Fibroblast of villous mesenchyme (primary cell): ENCODE measurements around the gene MBLAC1. TPM values are rescaled to one million over a fixed set of nuclear protein-coding genes. Genes with fewer than 3 reads are reported as not detected.
A peak's percentile ranks its signal among the peaks of the same experiment; 100 is the strongest.

Experiments used
- DNase-seq: peaks from one replicate; pipeline ENCODE4 v3.0.0-alpha.2; 2010; ENCODE audit warnings: low read depth
- H3K4me3 ChIP-seq: 2 replicates; pipeline ENCODE4 v1.5.1; 2011; ENCODE audit warnings: low read depth, mild to moderate bottlenecking, low read length
- CTCF ChIP-seq: IDR thresholded peaks from 2 replicates; pipeline ENCODE4 v1.5.1; 2012; ENCODE audit warnings: low read depth, mild to moderate bottlenecking, low read length; ENCODE audit not compliant: insufficient read depth
- total RNA-seq: library from RNA; depleted of rRNA; stranded (reverse); fragments of >200 nt; gene quantifications from 2 replicates; pipeline ENCODE4 v1.2.3, GENCODE V29; 2012

Gene MBLAC1
- total RNA-seq, 1 donor = 1.7 TPM

GRCh38 chr7:100115026-100115425 is 11.7 kb upstream of the MBLAC1 start:
- DNase-seq = no peak
- no peak overlapping the region for H3K4me3 ChIP-seq
- no peak for TF ChIP-seq CTCF

GRCh38 chr7:100118388-100119071 is 8.2 kb upstream of the MBLAC1 start:
- no peak for DNase-seq
- no peak for TF ChIP-seq CTCF
- peak overlapping the region; percentile 97 for H3K4me3 ChIP-seq

GRCh38 chr7:100119072-100119969 is 7.4 kb upstream of the MBLAC1 start, which contains the start of the genes CNPY4 and TAF6:
CNPY4 (plus strand) TSS chr7:100119634; CDS start chr7:100119745, 111 bp downstream.
TAF6 (minus strand) TSS chr7:100119358; CDS start chr7:100114209, 5,149 bp downstream.
- TF ChIP-seq CTCF = no peak
- peak within 1 kb of the TSS; percentile 97 for H3K4me3 ChIP-seq
- DNase-seq = peak; percentile 97

GRCh38 chr7:100119970-100120732 is 6.6 kb upstream of the MBLAC1 start:
- DNase-seq = peak; percentile 64
- no peak for TF ChIP-seq CTCF
- peak overlapping the region; percentile 97 for H3K4me3 ChIP-seq

GRCh38 chr7:100120733-100121036 is 6.1 kb upstream of the MBLAC1 start:
- DNase-seq = no peak
- H3K4me3 ChIP-seq = peak overlapping the region; percentile 97
- no peak for TF ChIP-seq CTCF

GRCh38 chr7:100122067-100122466 is 4.7 kb upstream of the MBLAC1 start:
- TF ChIP-seq CTCF = no peak
- no peak for DNase-seq
- no peak overlapping the region for H3K4me3 ChIP-seq
